Measurements from ENCODE around the gene S100A4.

S100A4 gene

GRCh38 chr1:153510984-153511410, 34.6 kb downstream of the S100A4 start:
- peak overlapping the region; percentile 33 for H3K4me2 ChIP-seq (ENCODE audit: low read depth, low read length, poor library complexity, severe bottlenecking)
- H3K27me3 ChIP-seq (ENCODE audit: insufficient read depth, low read length, poor library complexity, severe bottlenecking): no peaks in the 10 kb centered on the region
- no peaks in the 10 kb centered on the region for H3K9me2 ChIP-seq (replicated peaks; ENCODE audit: low read depth, low read length)
- H3K9me3 ChIP-seq (ENCODE audit: insufficient read depth, low read depth, low read length): no peaks in the 10 kb centered on the region
- TF ChIP-seq EZH2phosphoT487 (IDR thresholded peaks at IDR 0.05; ENCODE audit: borderline replicate concordance) (no peak), CTCF (conservative IDR thresholded peaks at IDR 0.05; ENCODE audit: low read length) (peak; percentile 93)
- peaks cover 19% of the 10 kb centered on the region for H3K4me1 ChIP-seq (ENCODE audit: insufficient read depth, low read length, poor library complexity, severe bottlenecking)
- no peaks in the 10 kb centered on the region for H3F3A ChIP-seq (ENCODE audit: low read depth)
- peak overlapping the region; percentile 78 for H2AFZ ChIP-seq (ENCODE audit: low read length)
- no peaks in the 10 kb centered on the region for H4K20me1 ChIP-seq (ENCODE audit: insufficient read depth, low read length, poor library complexity, severe bottlenecking)
- H3K4me3 ChIP-seq (ENCODE audit: low read length, poor library complexity, severe bottlenecking): no peak overlapping the region
- H3K36me3 ChIP-seq (ENCODE audit: insufficient read depth, low read length): no peaks in the 10 kb centered on the region
- H3K9ac ChIP-seq (ENCODE audit: low read depth, low read length, poor library complexity, severe bottlenecking): no peak overlapping the region
- no peaks in the 10 kb centered on the region for H3K79me2 ChIP-seq (ENCODE audit: insufficient read depth, low read length)

GRCh38 chr1:153509729-153510354, 35.8 kb downstream of the S100A4 start:
- peak; percentile 93 for TF ChIP-seq CTCF (conservative IDR thresholded peaks at IDR 0.05; ENCODE audit: low read length)
- TF ChIP-seq EZH2phosphoT487 (IDR thresholded peaks at IDR 0.05; ENCODE audit: borderline replicate concordance): no peak
- Histone ChIP-seq H3K27me3 (ENCODE audit: insufficient read depth, low read length, poor library complexity, severe bottlenecking) (no peaks in the 10 kb centered on the region), H3K36me3 (ENCODE audit: insufficient read depth, low read length) (no peaks in the 10 kb centered on the region), H3F3A (ENCODE audit: low read depth) (no peaks in the 10 kb centered on the region), H3K79me2 (ENCODE audit: insufficient read depth, low read length) (no peaks in the 10 kb centered on the region), H2AFZ (ENCODE audit: low read length) (peak overlapping the region; percentile 37; the same call in 1 of the 2 replicates), H3K4me1 (ENCODE audit: insufficient read depth, low read length, poor library complexity, severe bottlenecking) (peaks cover 12% of the 10 kb centered on the region), H3K9me2 (replicated peaks; ENCODE audit: low read depth, low read length) (no peaks in the 10 kb centered on the region), H3K9ac (ENCODE audit: low read depth, low read length, poor library complexity, severe bottlenecking) (no peak overlapping the region), H3K4me3 (ENCODE audit: low read length, poor library complexity, severe bottlenecking) (no peak overlapping the region), H3K9me3 (ENCODE audit: insufficient read depth, low read depth, low read length) (no peaks in the 10 kb centered on the region), H4K20me1 (ENCODE audit: insufficient read depth, low read length, poor library complexity, severe bottlenecking) (no peaks in the 10 kb centered on the region), H3K4me2 (ENCODE audit: low read depth, low read length, poor library complexity, severe bottlenecking) (no peak overlapping the region)

- Histone ChIP-seq H3K9ac (ENCODE audit: low read depth, low read length, poor library complexity, severe bottlenecking) (no peak overlapping the region), H3K79me2 (ENCODE audit: insufficient read depth, low read length) (no peaks in the 10 kb centered on the region), H3K9me2 (replicated peaks; ENCODE audit: low read depth, low read length) (no peaks in the 10 kb centered on the region), H3K4me3 (ENCODE audit: low read length, poor library complexity, severe bottlenecking) (no peak overlapping the region), H3K9me3 (ENCODE audit: insufficient read depth, low read depth, low read length) (no peaks in the 10 kb centered on the region), H3K36me3 (ENCODE audit: insufficient read depth, low read length) (no peaks in the 10 kb centered on the region), H4K20me1 (ENCODE audit: insufficient read depth, low read length, poor library complexity, severe bottlenecking) (no peaks in the 10 kb centered on the region), H3K4me1 (ENCODE audit: insufficient read depth, low read length, poor library complexity, severe bottlenecking) (peaks cover 12% of the 10 kb centered on the region), H2AFZ (ENCODE audit: low read length) (no peak overlapping the region), H3K4me2 (ENCODE audit: low read depth, low read length, poor library complexity, severe bottlenecking) (no peak overlapping the region), H3F3A (ENCODE audit: low read depth) (no peaks in the 10 kb centered on the region), H3K27me3 (ENCODE audit: insufficient read depth, low read length, poor library complexity, severe bottlenecking) (no peaks in the 10 kb centered on the region)
- TF ChIP-seq EZH2phosphoT487 (IDR thresholded peaks at IDR 0.05; ENCODE audit: borderline replicate concordance) (no peak), CTCF (conservative IDR thresholded peaks at IDR 0.05; ENCODE audit: low read length) (no peak)
These were observed 36.6 kb downstream of the S100A4 start for GRCh38 chr1:153509036-153509435.

Measured in Loucy (cell line).